ENCODE results near the gene CAMTA1. TPM values are rescaled to one million over a fixed set of nuclear protein-coding genes. Genes with fewer than 3 reads are reported as not detected.
"Not testable (repeated sequence)": the region's sequence is repeated elsewhere in the genome, so short reads cannot be mapped to it uniquely, and the experiment has no call there.

CAMTA1 gene
- total RNA-seq, 1 donor from 2014 or later: 81.6 TPM

DNA sequence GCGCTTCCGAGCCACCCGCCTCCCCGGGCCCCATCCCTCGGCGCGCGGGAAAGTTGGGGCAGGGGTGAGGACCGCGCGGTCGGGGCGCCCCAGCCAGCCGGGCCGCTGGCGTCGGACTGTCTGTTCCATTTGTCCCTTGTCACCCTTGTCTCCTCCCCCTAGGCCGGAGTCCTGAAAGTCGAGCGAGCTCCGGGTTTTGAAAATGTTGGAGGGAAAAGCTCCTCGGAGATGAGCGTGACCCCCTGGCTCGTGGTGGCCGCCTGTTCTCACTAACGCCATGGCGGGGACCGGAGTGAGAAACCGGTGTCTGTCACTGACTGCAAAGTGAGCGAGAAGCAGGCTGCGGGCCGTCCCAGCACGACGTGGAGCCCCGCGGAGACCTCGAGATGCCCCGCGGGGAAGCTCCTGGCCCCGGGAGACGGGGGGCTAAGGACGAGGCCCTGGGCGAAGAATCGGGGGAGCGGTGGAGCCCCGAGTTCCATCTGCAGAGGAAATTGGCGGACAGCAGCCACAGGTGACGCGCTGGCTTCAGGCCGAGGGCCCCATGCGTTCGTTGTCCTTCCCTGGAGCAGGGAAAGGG is 999.3 kb downstream of the CAMTA1 start:
- TF ChIP-seq, protein P1, sequence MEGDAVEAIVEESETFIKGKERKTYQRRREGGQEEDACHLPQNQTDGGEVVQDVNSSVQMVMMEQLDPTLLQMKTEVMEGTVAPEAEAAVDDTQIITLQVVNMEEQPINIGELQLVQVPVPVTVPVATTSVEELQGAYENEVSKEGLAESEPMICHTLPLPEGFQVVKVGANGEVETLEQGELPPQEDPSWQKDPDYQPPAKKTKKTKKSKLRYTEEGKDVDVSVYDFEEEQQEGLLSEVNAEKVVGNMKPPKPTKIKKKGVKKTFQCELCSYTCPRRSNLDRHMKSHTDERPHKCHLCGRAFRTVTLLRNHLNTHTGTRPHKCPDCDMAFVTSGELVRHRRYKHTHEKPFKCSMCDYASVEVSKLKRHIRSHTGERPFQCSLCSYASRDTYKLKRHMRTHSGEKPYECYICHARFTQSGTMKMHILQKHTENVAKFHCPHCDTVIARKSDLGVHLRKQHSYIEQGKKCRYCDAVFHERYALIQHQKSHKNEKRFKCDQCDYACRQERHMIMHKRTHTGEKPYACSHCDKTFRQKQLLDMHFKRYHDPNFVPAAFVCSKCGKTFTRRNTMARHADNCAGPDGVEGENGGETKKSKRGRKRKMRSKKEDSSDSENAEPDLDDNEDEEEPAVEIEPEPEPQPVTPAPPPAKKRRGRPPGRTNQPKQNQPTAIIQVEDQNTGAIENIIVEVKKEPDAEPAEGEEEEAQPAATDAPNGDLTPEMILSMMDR (IDR thresholded peaks at IDR 0.05): no peak
- DNase-seq (ENCODE audit: extremely low spot score, unreplicated experiment): no peak
- no peak overlapping the region for H3K27ac Mint-ChIP-seq (ENCODE audit: unreplicated experiment)
- H3K4me1 Mint-ChIP-seq (ENCODE audit: unreplicated experiment): peaks cover 13% of the 10 kb centered on the region
- H3K36me3 Mint-ChIP-seq (ENCODE audit: unreplicated experiment): peaks cover 11% of the 10 kb centered on the region
- no peaks in the 10 kb centered on the region for H3K27me3 Mint-ChIP-seq (ENCODE audit: unreplicated experiment)
- H3K9me3 Mint-ChIP-seq (ENCODE audit: unreplicated experiment): no peaks in the 10 kb centered on the region
- H3K4me3 Mint-ChIP-seq (ENCODE audit: unreplicated experiment): peak overlapping the region; percentile 28

DNA sequence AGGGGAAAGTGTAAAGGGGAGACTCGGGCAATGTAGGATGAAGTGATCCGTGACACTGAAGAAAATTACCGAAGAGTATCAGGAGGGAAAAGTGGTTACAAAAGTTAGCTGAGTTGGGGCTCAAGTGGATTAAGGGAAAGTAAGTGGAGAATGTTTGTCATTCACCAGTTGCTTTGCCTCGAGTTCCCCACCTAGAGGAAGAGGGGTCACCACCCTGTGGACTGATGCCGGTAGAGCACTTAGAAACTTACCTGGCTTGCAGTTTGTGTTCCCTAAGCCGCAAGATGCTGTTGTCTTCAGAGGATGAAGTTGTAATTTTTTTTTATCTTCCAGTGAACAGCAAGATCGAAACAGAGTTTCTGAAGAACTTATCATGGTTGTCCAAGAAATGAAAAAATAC is 999.9 kb downstream of the CAMTA1 start:
- Mint-ChIP-seq H3K27me3 (ENCODE audit: unreplicated experiment) (no peaks in the 10 kb centered on the region), H3K27ac (ENCODE audit: unreplicated experiment) (no peak overlapping the region), H3K4me3 (ENCODE audit: unreplicated experiment) (peak overlapping the region; percentile 28), H3K4me1 (ENCODE audit: unreplicated experiment) (peaks cover 13% of the 10 kb centered on the region), H3K36me3 (ENCODE audit: unreplicated experiment) (peaks cover 17% of the 10 kb centered on the region), H3K9me3 (ENCODE audit: unreplicated experiment) (no peaks in the 10 kb centered on the region)
- DNase-seq (ENCODE audit: extremely low spot score, unreplicated experiment): no peak
- TF ChIP-seq, protein P1 (IDR thresholded peaks at IDR 0.05): no peak

DNA sequence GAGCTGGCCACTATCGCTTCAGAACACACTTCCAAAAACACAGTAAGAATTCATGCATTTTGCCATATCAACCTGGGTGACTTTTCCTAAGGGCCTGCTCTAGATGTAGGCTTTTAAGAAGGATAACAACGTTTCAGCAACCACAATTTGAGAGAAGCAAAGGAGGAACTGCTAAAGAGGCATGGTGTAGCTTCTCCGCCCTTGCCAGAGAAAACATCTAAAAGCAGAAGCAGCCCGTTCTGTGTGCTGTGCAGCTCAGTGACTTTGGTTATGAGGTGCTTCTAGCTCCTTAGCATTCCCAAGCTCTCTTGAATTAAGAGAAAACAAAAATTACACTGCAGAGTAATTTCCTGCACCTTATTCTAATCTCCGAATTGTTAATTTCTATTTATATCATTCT is 1001.5 kb downstream of the CAMTA1 start:
- no peak for DNase-seq (ENCODE audit: extremely low spot score, unreplicated experiment)
- peaks cover 24% of the 10 kb centered on the region for H3K36me3 Mint-ChIP-seq (ENCODE audit: unreplicated experiment)
- peaks cover 3% of the 10 kb centered on the region for H3K9me3 Mint-ChIP-seq (ENCODE audit: unreplicated experiment)
- peaks cover 13% of the 10 kb centered on the region for H3K4me1 Mint-ChIP-seq (ENCODE audit: unreplicated experiment)
- no peak overlapping the region for H3K4me3 Mint-ChIP-seq (ENCODE audit: unreplicated experiment)
- no peak overlapping the region for H3K27ac Mint-ChIP-seq (ENCODE audit: unreplicated experiment)
- TF ChIP-seq, protein P1 (IDR thresholded peaks at IDR 0.05): no peak
- no peaks in the 10 kb centered on the region for H3K27me3 Mint-ChIP-seq (ENCODE audit: unreplicated experiment)

DNA sequence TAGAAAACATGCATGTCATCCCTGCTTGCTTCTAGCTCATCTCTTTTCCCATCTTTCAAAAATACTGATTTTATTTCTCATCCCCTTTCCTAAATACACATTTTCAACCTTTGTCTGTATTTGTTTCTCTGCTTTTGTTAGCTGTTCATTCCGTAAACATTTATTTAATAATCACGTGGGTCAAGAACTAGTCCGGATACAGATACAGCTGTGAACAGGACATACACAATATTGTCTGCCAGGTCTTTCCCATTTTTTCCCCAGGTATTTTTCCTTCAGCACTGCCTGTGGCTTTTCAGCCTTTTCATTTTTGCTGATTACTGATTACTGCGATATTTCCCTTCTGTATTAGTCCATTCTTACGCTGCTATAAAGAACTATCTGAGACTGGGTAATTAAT is 1004.6 kb downstream of the CAMTA1 start:
- H3K4me1 Mint-ChIP-seq (ENCODE audit: unreplicated experiment): peaks cover 2% of the 10 kb centered on the region
- no peaks in the 10 kb centered on the region for H3K27me3 Mint-ChIP-seq (ENCODE audit: unreplicated experiment)
- TF ChIP-seq, protein P1 (IDR thresholded peaks at IDR 0.05): no peak
- no peak overlapping the region for H3K27ac Mint-ChIP-seq (ENCODE audit: unreplicated experiment)
- peaks cover 3% of the 10 kb centered on the region for H3K9me3 Mint-ChIP-seq (ENCODE audit: unreplicated experiment)
- DNase-seq (ENCODE audit: extremely low spot score, unreplicated experiment): no peak
- H3K4me3 Mint-ChIP-seq (ENCODE audit: unreplicated experiment): no peak overlapping the region
- peaks cover 26% of the 10 kb centered on the region for H3K36me3 Mint-ChIP-seq (ENCODE audit: unreplicated experiment)

DNA sequence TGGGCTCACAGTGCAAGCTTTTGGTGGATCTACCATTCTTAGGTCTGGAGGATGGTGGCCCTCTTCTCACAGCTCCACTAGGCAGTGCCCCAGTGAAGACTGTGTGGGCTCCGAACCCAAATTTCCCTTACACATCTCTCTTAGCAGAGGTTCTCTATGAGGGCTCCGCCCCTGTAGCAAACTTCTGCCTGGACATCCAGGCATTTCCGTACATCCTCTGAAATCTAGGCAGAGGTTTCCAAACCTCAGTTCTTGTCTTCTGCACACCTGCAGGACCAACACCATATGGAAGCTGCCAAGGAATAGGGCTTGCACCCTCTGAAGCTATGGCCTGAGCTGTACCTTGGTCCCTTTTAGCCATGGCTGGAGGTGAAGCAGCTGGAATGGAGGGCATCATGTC is 1005.8 kb downstream of the CAMTA1 start:
- not testable (repeated sequence) for H3K4me3 Mint-ChIP-seq (ENCODE audit: unreplicated experiment); DNase-seq (ENCODE audit: extremely low spot score, unreplicated experiment); H3K4me1 Mint-ChIP-seq (ENCODE audit: unreplicated experiment); H3K27me3 Mint-ChIP-seq (ENCODE audit: unreplicated experiment); H3K27ac Mint-ChIP-seq (ENCODE audit: unreplicated experiment); H3K9me3 Mint-ChIP-seq (ENCODE audit: unreplicated experiment)
- peaks cover 26% of the 10 kb centered on the region for H3K36me3 Mint-ChIP-seq (ENCODE audit: unreplicated experiment)

DNA sequence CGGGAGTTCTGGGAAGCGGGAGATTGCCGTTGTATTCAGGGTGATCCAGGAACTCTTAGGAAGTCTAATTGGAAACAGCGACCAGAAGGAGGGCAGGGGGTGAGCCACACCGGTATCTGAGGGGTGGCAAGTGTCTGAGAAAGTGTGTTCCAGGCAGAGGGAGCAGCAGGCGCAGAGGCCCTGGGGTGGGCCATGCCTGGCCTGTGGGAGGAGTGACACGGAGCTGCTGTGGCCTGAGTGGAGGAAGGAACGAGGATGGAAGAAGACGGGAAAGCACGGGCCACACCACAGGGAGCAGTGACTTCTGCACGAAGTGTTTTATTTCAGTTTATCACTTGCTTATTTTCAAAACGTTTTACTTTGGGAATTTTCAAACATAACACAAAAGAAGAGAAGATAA is 1010.2 kb downstream of the CAMTA1 start:
- Mint-ChIP-seq H3K4me3 (ENCODE audit: unreplicated experiment) (no peak overlapping the region), H3K36me3 (ENCODE audit: unreplicated experiment) (peaks cover 24% of the 10 kb centered on the region), H3K27me3 (ENCODE audit: unreplicated experiment) (no peaks in the 10 kb centered on the region), H3K4me1 (ENCODE audit: unreplicated experiment) (no peaks in the 10 kb centered on the region), H3K27ac (ENCODE audit: unreplicated experiment) (no peak overlapping the region), H3K9me3 (ENCODE audit: unreplicated experiment) (peaks cover 3% of the 10 kb centered on the region)
- no peak for DNase-seq (ENCODE audit: extremely low spot score, unreplicated experiment)
- TF ChIP-seq, protein P1 (IDR thresholded peaks at IDR 0.05): no peak
